Activated naive CD4-positive, alpha-beta T cell treated with anti-CD3 and anti-CD28 coated beads, Interleukin-2, amount 50 U/mL, for 24 hours (primary cell): Measurements from ENCODE around the gene GRM8.

Experiments
- H3K27ac Mint-ChIP-seq: one replicate; pipeline ENCODE4 v1.8.0; 2021; ENCODE audit warnings: mild to moderate bottlenecking, mixed read lengths
- H3K27me3 Mint-ChIP-seq: one replicate; pipeline ENCODE4 v1.8.0; 2021; ENCODE audit warnings: mixed read lengths
- H3K36me3 Mint-ChIP-seq: one replicate; pipeline ENCODE4 v1.8.0; 2021; ENCODE audit warnings: mixed read lengths
- H3K4me1 Mint-ChIP-seq: one replicate; pipeline ENCODE4 v1.8.0; 2021; ENCODE audit warnings: mixed read lengths
- H3K4me3 Mint-ChIP-seq: one replicate; pipeline ENCODE4 v1.8.0; 2021; ENCODE audit warnings: mild to moderate bottlenecking, mixed read lengths
- H3K9me3 Mint-ChIP-seq: one replicate; pipeline ENCODE4 v1.8.0; 2021; ENCODE audit warnings: mixed read lengths

The GRM8 gene

DNA sequence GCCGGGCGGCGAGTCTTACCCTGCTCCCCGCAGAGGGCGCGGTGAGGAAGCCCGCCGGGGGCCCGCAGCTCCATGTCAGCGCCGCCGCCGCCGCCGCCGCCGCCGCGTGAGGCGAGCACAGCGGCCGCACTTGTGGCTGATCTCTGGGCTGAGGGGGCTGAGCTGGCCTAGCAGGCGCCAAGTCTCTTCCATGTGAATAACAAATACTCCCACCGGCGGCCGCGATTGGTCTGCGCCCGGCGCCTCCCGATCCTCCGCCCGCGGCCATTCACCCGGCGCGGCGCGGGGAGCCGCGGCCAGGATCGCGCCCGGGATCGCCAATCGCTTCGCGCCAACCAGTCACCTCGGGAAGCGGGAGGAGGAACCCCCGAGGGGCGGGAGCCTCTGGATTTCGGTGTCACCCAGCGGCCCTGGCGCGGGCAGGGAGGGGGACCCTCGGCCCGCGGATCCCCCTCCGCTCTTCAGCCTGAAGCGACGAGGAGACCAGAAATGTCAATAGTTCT lies at the start of gene GRM8:
TSS of gene GRM8 (minus strand) at position 164 of the 503 bp plus-strand sequence.
- peaks cover 55% of the 10 kb centered on the region for H3K27me3 Mint-ChIP-seq
- H3K4me3 Mint-ChIP-seq = peak within 1 kb of the TSS; percentile 85
- H3K9me3 Mint-ChIP-seq = no peaks in the 10 kb centered on the region
- no peak within 1 kb of the TSS for H3K27ac Mint-ChIP-seq
- H3K36me3 Mint-ChIP-seq = no peaks in the 10 kb centered on the region
- H3K4me1 Mint-ChIP-seq = peaks cover 20% of the 10 kb centered on the region

DNA sequence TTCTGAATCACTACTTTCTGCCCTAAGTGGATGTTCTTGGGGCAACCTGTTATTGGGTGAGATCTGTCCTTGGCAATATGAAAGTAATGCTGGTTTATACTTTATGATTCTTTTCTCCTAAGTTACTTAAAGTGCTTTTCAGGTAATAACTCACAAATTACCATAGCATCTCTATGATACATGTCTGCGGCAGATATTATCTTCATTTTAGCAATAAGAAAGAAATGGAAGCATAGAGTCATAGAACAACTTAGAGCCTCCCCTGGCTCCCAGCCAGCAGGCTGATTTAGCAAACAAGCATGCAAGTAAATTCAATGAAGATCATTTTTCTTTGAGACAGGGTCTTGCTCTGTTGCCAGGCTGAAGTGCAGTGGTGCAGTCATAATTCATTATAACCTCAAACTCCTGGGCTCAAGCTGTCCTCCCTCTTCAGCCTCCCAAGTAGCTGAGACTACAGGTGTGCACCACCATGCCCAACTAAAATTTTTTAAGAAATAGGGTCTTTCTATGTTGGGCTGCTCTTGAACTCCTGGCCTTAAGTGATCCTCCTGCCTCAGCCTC lies 38.1 kb upstream of the GRM8 start:
- Mint-ChIP-seq H3K27ac (no peak overlapping the region), H3K4me3 (no peak overlapping the region), H3K27me3 (peaks cover 14% of the 10 kb centered on the region), H3K9me3 (no peaks in the 10 kb centered on the region), H3K4me1 (no peaks in the 10 kb centered on the region), H3K36me3 (no peaks in the 10 kb centered on the region)

DNA sequence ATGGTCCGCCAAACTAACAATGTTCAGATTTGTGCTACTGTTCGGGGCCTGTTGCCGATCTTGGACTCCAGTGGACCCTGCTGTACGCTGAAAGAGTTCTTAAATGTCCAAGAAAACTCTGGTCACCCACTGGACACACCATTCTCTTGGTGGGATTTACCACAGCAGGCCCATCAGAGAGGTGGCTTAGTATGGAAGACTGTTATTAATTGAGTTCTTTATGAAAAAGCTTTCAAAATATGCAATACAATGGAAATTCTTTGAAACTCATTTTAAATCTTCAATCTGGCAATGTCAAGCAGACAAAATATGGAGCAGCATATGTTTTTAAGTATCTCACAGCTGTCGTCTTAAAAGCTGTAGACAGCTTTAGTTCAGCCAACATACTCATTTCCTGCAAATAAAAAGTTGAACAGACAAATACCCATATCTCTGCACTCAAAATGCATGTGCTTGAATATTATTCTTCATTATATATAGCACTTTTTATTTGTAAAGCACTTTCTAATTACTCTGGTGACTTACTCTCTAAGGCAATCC lies 37.4 kb upstream of the GRM8 start:
- Mint-ChIP-seq H3K4me3 (no peak overlapping the region), H3K36me3 (no peaks in the 10 kb centered on the region), H3K9me3 (no peaks in the 10 kb centered on the region), H3K27me3 (peaks cover 11% of the 10 kb centered on the region), H3K27ac (no peak overlapping the region), H3K4me1 (no peaks in the 10 kb centered on the region)

DNA sequence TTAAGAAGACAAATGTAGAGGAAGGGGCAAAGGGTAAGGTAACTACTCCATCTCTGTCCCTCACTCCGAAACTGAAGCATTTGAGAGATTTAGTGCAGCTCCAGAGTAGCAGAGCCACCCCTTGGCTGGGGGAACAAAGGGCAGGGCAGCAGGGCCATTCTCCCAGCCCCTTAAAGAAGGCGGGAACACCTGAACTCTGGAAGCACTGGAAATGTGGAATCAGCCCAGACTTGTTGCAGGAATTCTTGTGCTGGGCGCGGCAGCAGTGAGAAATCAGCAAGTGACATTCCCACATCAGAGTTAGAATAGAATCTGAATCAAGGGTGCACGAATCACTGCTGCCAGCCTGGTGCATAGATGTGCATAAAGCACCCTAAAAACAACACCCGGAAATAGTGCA lies 34.4 kb upstream of the GRM8 start:
- H3K9me3 Mint-ChIP-seq = no peaks in the 10 kb centered on the region
- no peak overlapping the region for H3K4me3 Mint-ChIP-seq
- H3K27me3 Mint-ChIP-seq = peaks cover 4% of the 10 kb centered on the region
- H3K36me3 Mint-ChIP-seq = no peaks in the 10 kb centered on the region
- no peak overlapping the region for H3K27ac Mint-ChIP-seq
- H3K4me1 Mint-ChIP-seq = no peaks in the 10 kb centered on the region

DNA sequence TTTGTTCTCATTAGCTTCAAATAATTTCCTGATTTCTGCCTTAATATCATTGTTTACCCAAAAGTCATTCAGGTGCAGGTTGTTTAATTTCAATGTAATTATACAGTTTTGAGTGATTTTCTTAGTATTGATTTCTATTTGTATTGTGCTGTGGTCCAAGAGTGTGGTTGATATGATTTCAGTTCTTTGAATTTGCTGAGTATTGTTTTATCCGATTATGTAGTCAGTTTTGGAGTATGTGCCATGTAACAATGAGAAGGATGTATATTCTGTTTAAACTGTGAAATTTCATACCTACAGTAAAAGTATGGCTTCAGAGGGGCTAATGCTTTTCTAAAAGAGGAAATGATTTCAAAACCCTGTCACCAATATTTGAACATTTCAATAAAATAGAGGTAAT lies 17.4 kb upstream of the GRM8 start:
- Mint-ChIP-seq H3K4me3 (no peak overlapping the region), H3K27ac (no peak overlapping the region), H3K4me1 (no peaks in the 10 kb centered on the region), H3K27me3 (peaks cover 22% of the 10 kb centered on the region), H3K36me3 (peaks cover 1% of the 10 kb centered on the region), H3K9me3 (no peaks in the 10 kb centered on the region)

DNA sequence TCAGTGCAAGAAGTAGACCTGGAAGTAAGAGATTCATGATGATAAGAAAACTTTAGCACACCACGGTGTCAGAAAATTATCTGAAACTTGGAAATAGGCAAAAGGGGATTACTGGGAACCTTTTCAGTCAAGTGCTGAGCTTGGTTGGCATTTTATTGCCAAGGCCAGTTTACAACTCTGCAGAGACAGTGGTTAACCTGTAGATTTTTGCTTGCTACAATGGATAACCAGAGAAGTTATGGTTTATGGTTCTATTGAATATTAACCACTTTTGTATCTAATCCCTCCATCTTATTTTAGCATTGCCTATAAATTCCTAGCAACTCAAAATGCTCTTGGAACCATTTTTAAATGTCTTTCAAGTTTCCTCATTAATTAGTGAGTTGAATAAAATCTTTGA lies 13.3 kb upstream of the GRM8 start:
- no peaks in the 10 kb centered on the region for H3K36me3 Mint-ChIP-seq
- H3K4me3 Mint-ChIP-seq = no peak overlapping the region
- no peak overlapping the region for H3K27ac Mint-ChIP-seq
- H3K4me1 Mint-ChIP-seq = no peaks in the 10 kb centered on the region
- peaks cover 21% of the 10 kb centered on the region for H3K27me3 Mint-ChIP-seq
- H3K9me3 Mint-ChIP-seq = no peaks in the 10 kb centered on the region

DNA sequence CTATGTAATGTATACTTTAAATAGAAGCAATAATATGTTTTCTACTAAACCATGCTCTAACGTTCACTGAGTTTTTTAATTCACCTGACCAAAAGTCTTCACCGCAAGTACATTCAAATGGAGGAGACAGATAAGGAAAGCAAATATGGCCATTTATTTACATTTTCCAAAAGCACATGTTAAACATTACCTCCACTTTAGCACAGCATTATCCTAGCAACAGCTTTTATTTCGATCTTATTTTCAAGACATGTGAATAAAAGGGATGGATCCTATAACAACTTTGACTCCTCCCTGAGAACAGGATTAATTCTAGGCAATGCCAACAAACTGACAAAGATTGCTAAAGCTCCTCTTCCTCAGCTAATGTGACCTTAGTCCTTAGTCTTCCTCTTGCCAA lies 11.5 kb upstream of the GRM8 start:
- Mint-ChIP-seq H3K4me1 (no peaks in the 10 kb centered on the region), H3K27me3 (peaks cover 9% of the 10 kb centered on the region), H3K36me3 (no peaks in the 10 kb centered on the region), H3K9me3 (no peaks in the 10 kb centered on the region), H3K27ac (no peak overlapping the region), H3K4me3 (no peak overlapping the region)

DNA sequence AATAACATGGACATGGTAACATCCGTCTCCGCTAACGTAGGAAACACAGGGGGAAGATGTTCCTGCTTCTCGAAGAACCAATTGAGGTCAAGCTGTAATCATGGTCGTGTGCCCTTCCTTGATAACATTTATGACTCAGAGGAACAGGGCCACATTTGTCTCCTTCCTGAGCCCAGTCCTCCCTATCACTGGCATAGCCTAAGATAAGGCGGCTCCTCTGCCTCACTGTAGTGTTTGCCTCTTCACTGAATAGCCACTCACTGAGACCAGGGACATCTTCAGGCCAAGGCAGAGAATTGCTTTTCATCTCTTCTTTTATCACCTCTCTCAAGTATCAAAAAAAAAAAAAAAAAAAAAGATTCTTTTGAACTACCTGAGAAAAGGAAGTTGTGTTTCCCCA lies 5.4 kb upstream of the GRM8 start:
- Mint-ChIP-seq H3K9me3 (no peaks in the 10 kb centered on the region), H3K27me3 (peaks cover 29% of the 10 kb centered on the region), H3K4me3 (no peak overlapping the region)

DNA sequence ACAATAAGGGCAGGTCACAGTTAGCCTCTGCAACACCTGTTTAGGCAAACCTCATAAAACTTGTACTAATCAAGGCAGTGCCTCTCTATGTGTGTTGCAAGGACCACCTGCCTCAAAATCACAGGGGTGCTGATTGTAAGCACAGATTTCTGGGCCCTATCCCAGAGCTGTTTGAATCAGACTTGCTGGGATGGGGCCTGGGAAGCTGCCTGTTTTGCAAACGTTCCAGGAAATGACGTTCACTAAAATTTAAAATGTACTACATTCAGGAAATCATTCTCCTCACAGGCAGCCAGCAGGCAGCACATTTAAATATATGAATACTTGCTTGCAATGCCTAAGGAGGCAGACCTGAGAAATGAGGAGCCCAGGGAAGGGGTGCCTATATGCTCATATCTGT lies 4.3 kb upstream of the GRM8 start:
- H3K36me3 Mint-ChIP-seq = no peaks in the 10 kb centered on the region
- peaks cover 32% of the 10 kb centered on the region for H3K27me3 Mint-ChIP-seq
- no peak overlapping the region for H3K4me3 Mint-ChIP-seq
- peaks cover 10% of the 10 kb centered on the region for H3K4me1 Mint-ChIP-seq
- H3K27ac Mint-ChIP-seq = no peak overlapping the region
- no peaks in the 10 kb centered on the region for H3K9me3 Mint-ChIP-seq

More for the DNA sequence above, 5.4 kb upstream of the GRM8 start:
- no peak overlapping the region for H3K27ac Mint-ChIP-seq
- no peaks in the 10 kb centered on the region for H3K36me3 Mint-ChIP-seq
- H3K4me1 Mint-ChIP-seq = peaks cover 5% of the 10 kb centered on the region

DNA sequence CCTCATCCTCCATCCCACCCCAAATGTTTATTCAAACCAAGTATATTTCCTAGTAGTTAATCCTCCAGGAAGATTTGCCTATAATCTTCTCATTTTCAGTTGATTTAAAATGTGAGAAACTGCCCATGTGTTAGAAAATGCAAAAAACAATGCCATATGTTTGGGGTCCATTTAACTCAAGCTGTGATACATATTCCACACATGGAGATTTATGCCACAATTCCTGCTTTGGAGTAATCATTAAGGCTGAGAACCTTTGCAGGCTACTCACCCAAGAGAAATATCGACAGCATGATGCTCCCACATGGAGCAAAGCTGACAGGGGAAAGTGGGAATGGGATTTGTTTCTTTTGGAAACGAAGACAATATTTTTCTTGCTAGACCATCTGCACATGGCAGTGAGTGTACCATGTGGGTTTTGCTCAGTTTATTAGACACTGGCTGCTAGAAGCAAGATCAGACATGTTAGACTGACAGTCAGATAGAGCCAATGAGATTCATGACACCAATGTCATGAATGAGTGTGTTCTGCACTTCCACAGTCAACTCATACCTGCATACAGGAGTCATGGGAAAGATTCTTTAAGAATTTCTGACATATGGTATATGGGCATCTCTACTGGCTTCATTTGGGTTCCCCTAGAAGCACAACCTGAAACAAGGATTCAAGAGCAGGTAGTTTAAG lies 3.4 kb upstream of the GRM8 start:
- H3K4me3 Mint-ChIP-seq = no peak overlapping the region
- no peaks in the 10 kb centered on the region for H3K9me3 Mint-ChIP-seq
- H3K36me3 Mint-ChIP-seq = no peaks in the 10 kb centered on the region
- peaks cover 13% of the 10 kb centered on the region for H3K4me1 Mint-ChIP-seq
- no peak overlapping the region for H3K27ac Mint-ChIP-seq
- peaks cover 31% of the 10 kb centered on the region for H3K27me3 Mint-ChIP-seq

DNA sequence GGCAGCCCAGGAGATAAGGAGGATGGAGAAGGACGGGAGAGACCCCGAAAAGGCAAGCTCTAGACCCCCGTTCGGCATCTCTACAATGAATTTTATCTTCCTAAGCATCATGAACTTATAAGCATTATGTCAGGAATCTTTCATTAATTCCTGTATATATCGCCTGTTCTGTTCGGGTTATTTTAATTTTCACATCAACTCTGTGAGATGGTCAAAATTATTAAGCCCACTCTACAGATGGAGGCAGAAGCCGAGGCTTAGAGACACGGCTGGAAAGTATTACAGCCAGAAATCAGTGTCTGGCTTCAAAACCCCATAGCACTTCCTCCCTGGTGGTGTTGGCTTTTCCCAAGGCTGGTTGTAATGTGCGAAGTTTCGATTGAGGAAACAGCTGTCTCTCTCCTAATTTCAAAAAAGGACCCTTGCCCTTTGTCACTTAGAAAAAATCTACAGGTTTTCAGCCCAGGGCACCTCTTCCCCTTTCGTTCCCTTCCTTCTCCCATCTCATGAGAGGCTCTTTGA lies 1.5 kb upstream of the GRM8 start:
- H3K27me3 Mint-ChIP-seq = peaks cover 46% of the 10 kb centered on the region
- peak overlapping the region; percentile 85 for H3K4me3 Mint-ChIP-seq
- peaks cover 25% of the 10 kb centered on the region for H3K4me1 Mint-ChIP-seq
- H3K36me3 Mint-ChIP-seq = no peaks in the 10 kb centered on the region
- H3K27ac Mint-ChIP-seq = no peak overlapping the region
- no peaks in the 10 kb centered on the region for H3K9me3 Mint-ChIP-seq

DNA sequence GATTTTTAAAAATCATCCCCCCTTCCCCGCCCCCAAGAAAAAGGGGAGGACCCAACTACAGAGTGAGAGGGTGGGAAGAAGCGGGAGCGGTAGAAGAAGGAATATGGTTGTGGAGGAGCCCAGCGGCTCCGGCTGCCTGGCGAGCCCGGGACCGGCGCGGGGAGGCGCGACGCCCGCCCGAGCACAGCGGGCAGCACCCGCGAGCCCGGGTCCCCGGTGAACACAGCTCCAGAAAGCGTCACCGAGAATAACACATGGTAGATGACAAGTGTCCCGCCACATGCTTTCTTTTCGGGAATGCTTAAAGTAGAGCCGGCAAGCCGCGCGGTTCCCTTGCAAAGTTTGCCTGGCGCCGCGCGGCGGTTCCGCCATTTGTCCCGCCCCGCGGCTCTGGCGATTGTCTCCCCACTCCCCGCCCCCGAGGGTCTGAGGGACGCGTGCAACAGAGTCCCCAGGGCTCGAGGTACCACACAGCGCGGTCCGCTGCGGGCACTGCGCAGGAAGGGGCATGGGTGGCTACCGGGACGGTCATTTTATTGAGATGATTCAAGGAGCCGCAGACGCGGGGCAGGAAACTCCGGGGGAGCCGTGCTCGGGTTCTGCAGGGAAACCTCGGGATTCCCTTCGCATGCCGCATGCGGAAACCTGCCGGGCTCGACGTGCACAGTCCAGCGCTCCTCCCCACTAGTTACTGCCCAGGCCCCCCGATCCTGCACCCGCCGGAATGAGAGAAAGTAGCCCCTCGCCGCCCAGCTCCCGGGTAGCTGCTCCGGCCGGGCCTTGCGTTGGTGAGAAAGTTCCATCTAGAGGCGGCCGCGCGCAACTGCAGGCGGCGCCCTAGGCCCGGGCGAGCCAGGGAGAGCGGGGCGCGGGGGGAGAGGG lies 781 bp upstream of the GRM8 start:
- H3K4me1 Mint-ChIP-seq = peaks cover 23% of the 10 kb centered on the region
- no peaks in the 10 kb centered on the region for H3K9me3 Mint-ChIP-seq
- no peaks in the 10 kb centered on the region for H3K36me3 Mint-ChIP-seq
- H3K27me3 Mint-ChIP-seq = peaks cover 51% of the 10 kb centered on the region
- peak overlapping the region; percentile 85 for H3K4me3 Mint-ChIP-seq
- H3K27ac Mint-ChIP-seq = no peak overlapping the region

DNA sequence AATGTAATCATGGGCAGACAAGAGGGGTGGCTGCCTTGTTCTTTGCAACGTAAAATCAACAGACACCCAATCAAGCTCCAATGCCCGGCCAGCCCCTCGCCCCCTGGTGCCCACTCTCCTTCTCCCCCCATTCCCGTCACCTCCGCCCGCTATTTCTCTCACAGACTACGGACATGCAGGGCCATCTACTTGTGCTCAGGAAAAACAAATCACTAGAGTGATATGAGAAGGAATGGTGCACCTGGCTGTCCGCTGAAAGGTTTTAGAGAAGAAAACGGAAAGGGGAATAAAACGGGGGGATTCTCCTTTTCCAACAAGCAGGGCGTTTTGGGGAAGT lies 396 bp downstream of the GRM8 start:
- peaks cover 20% of the 10 kb centered on the region for H3K4me1 Mint-ChIP-seq
- H3K27me3 Mint-ChIP-seq = peaks cover 55% of the 10 kb centered on the region
- no peaks in the 10 kb centered on the region for H3K9me3 Mint-ChIP-seq
- H3K36me3 Mint-ChIP-seq = no peaks in the 10 kb centered on the region
- no peak overlapping the region for H3K27ac Mint-ChIP-seq
- H3K4me3 Mint-ChIP-seq = peak overlapping the region; percentile 85

DNA sequence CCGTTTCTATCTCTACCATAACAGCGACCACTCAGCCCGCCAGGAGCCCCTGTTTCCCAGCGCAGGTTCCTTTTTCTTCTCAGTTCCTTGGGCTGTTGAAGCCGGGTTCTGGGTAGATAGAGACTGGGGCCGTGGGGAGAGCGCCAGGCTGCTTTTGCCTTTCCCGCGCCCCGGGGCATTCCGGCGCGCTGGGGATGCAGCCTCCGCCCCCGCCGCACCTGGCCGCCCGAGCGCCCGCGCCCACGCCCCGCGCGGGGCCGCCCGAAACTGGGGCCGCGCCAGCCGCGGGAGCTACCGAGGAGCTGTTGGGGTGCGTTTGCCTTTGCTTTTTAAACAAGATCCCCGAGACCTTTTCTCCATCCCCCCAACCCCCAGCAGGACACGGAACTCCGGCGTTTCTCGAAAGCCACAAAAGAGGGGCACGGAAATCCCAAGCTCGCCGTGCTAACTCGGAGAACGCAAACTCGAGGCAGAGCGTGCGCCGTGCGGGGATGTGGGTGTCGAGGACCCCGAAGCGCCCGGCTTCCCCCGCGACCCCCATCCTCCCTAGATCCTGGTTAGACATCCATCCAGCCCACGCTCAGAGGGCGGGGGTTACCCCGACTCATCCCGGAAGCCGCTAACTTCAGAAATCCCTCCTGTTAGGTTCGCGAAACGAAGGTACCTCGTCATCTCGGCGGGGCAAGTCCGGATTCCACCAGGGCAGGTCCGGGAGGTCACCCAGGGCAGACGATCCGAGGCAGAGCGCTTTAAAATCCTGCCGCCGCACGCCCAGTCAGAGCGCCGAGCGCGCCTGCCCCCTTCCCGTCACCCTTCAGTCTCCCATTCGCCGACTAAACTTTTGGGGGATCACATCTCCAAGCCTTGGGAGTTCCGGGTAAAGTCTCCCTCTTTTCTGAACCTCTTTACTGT lies 1.0 kb downstream of the GRM8 start:
- H3K4me3 Mint-ChIP-seq = peak overlapping the region; percentile 85
- H3K4me1 Mint-ChIP-seq = peaks cover 20% of the 10 kb centered on the region
- H3K27me3 Mint-ChIP-seq = peaks cover 56% of the 10 kb centered on the region
- H3K27ac Mint-ChIP-seq = no peak overlapping the region
- no peaks in the 10 kb centered on the region for H3K36me3 Mint-ChIP-seq
- H3K9me3 Mint-ChIP-seq = no peaks in the 10 kb centered on the region

DNA sequence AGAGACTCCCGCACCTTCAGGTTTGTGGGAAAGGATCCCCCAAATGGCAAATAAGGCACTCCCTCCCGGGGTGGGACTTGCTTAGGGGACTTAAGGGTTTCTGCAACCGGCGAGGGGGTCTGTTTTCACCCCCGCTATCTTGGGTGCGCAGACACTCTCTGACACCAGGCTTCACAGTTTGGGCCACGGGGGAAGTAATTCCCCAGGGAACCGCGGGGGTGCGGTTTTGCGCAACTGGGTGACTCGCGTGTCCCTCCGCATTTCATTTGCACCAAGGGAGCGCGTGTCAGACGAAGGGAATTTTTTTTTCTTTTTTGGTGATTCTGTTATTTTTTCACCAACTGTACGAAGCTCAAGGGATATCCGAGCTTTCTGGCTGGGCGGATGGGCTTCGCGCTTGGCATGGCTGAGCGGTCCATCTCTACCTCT lies 1.7 kb downstream of the GRM8 start:
- Mint-ChIP-seq H3K4me1 (peaks cover 20% of the 10 kb centered on the region), H3K4me3 (peak overlapping the region; percentile 64), H3K36me3 (no peaks in the 10 kb centered on the region), H3K9me3 (no peaks in the 10 kb centered on the region), H3K27ac (no peak overlapping the region), H3K27me3 (peaks cover 52% of the 10 kb centered on the region)
